ENCODE measurements around the gene BCL11A. TPM values are rescaled to one million over a fixed set of nuclear protein-coding genes. Genes with fewer than 3 reads are reported as not detected.

Gene BCL11A
- total and polyA plus RNA-seq, 2 experiments from 2014 or later: 57.5 to 77.6 TPM

DNA sequence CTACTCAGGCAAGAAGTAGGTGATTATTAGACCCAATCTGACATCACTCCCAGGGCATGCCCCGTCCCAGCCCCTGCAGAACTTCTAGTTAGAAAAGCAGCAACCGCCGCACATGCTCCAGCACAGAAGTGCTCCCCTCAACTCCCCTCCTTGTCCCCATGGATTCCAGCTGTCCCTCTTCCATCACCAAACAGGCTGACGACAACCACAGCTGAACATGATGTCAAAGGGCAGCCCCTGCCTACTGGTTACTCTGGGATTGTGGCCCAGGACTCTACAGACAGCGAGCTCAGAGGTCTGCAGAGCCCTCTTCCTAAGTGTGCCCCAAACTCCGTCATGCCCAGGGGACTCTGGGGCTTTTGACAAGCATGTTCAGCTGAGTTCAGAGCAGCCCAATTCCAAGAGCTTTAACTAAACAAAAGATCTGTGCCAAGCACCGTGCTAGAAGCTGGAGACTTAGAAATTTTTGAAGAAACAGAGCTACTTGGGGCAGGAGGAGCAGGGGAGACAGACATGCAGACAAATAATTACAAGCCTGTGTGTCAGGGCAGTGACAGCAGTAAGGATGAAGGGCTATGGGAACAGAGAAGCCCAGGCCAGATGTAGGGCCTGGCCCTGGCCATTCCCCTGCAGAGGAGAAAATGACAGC is 148.1 kb downstream of the BCL11A start:
- H3K4me3 Mint-ChIP-seq: no peak overlapping the region

More for the DNA sequence above, 148.1 kb downstream of the BCL11A start:
- TF ChIP-seq ZNF114 (CRISPR knock-in tag; IDR thresholded peaks at IDR 0.05): no peak
- TF ChIP-seq, protein P1, sequence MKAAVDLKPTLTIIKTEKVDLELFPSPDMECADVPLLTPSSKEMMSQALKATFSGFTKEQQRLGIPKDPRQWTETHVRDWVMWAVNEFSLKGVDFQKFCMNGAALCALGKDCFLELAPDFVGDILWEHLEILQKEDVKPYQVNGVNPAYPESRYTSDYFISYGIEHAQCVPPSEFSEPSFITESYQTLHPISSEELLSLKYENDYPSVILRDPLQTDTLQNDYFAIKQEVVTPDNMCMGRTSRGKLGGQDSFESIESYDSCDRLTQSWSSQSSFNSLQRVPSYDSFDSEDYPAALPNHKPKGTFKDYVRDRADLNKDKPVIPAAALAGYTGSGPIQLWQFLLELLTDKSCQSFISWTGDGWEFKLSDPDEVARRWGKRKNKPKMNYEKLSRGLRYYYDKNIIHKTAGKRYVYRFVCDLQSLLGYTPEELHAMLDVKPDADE (IDR thresholded peaks at IDR 0.05): no peak
- TF ChIP-seq, protein P2, sequence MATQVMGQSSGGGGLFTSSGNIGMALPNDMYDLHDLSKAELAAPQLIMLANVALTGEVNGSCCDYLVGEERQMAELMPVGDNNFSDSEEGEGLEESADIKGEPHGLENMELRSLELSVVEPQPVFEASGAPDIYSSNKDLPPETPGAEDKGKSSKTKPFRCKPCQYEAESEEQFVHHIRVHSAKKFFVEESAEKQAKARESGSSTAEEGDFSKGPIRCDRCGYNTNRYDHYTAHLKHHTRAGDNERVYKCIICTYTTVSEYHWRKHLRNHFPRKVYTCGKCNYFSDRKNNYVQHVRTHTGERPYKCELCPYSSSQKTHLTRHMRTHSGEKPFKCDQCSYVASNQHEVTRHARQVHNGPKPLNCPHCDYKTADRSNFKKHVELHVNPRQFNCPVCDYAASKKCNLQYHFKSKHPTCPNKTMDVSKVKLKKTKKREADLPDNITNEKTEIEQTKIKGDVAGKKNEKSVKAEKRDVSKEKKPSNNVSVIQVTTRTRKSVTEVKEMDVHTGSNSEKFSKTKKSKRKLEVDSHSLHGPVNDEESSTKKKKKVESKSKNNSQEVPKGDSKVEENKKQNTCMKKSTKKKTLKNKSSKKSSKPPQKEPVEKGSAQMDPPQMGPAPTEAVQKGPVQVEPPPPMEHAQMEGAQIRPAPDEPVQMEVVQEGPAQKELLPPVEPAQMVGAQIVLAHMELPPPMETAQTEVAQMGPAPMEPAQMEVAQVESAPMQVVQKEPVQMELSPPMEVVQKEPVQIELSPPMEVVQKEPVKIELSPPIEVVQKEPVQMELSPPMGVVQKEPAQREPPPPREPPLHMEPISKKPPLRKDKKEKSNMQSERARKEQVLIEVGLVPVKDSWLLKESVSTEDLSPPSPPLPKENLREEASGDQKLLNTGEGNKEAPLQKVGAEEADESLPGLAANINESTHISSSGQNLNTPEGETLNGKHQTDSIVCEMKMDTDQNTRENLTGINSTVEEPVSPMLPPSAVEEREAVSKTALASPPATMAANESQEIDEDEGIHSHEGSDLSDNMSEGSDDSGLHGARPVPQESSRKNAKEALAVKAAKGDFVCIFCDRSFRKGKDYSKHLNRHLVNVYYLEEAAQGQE (IDR thresholded peaks at IDR 0.05; ENCODE audit: unreplicated experiment): no peak
- no peak for TF ChIP-seq JUNB (IDR thresholded peaks at IDR 0.05; ENCODE audit: unreplicated experiment)
- TF ChIP-seq STAT1 (IDR thresholded peaks at IDR 0.05; ENCODE audit: unreplicated experiment): no peak
- no peak for TF ChIP-seq CREB1 (CRISPR knock-in tag; IDR thresholded peaks at IDR 0.05; ENCODE audit: low read depth)
- TF ChIP-seq, protein P3, sequence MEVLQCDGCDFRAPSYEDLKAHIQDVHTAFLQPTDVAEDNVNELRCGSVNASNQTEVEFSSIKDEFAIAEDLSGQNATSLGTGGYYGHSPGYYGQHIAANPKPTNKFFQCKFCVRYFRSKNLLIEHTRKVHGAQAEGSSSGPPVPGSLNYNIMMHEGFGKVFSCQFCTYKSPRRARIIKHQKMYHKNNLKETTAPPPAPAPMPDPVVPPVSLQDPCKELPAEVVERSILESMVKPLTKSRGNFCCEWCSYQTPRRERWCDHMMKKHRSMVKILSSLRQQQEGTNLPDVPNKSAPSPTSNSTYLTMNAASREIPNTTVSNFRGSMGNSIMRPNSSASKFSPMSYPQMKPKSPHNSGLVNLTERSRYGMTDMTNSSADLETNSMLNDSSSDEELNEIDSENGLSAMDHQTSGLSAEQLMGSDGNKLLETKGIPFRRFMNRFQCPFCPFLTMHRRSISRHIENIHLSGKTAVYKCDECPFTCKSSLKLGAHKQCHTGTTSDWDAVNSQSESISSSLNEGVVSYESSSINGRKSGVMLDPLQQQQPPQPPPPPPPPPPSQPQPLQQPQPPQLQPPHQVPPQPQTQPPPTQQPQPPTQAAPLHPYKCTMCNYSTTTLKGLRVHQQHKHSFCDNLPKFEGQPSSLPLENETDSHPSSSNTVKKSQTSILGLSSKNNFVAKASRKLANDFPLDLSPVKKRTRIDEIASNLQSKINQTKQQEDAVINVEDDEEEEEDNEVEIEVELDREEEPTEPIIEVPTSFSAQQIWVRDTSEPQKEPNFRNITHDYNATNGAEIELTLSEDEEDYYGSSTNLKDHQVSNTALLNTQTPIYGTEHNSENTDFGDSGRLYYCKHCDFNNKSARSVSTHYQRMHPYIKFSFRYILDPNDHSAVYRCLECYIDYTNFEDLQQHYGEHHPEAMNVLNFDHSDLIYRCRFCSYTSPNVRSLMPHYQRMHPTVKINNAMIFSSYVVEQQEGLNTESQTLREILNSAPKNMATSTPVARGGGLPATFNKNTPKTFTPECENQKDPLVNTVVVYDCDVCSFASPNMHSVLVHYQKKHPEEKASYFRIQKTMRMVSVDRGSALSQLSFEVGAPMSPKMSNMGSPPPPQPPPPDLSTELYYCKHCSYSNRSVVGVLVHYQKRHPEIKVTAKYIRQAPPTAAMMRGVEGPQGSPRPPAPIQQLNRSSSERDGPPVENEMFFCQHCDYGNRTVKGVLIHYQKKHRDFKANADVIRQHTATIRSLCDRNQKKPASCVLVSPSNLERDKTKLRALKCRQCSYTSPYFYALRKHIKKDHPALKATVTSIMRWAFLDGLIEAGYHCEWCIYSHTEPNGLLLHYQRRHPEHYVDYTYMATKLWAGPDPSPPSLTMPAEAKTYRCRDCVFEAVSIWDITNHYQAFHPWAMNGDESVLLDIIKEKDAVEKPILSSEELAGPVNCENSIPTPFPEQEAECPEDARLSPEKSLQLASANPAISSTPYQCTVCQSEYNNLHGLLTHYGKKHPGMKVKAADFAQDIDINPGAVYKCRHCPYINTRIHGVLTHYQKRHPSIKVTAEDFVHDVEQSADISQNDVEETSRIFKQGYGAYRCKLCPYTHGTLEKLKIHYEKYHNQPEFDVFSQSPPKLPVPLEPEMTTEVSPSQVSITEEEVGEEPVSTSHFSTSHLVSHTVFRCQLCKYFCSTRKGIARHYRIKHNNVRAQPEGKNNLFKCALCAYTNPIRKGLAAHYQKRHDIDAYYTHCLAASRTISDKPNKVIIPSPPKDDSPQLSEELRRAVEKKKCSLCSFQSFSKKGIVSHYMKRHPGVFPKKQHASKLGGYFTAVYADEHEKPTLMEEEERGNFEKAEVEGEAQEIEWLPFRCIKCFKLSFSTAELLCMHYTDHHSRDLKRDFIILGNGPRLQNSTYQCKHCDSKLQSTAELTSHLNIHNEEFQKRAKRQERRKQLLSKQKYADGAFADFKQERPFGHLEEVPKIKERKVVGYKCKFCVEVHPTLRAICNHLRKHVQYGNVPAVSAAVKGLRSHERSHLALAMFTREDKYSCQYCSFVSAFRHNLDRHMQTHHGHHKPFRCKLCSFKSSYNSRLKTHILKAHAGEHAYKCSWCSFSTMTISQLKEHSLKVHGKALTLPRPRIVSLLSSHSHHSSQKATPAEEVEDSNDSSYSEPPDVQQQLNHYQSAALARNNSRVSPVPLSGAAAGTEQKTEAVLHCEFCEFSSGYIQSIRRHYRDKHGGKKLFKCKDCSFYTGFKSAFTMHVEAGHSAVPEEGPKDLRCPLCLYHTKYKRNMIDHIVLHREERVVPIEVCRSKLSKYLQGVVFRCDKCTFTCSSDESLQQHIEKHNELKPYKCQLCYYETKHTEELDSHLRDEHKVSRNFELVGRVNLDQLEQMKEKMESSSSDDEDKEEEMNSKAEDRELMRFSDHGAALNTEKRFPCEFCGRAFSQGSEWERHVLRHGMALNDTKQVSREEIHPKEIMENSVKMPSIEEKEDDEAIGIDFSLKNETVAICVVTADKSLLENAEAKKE (CRISPR knock-in tag; IDR thresholded peaks at IDR 0.05): no peak
- TF ChIP-seq, protein P4, sequence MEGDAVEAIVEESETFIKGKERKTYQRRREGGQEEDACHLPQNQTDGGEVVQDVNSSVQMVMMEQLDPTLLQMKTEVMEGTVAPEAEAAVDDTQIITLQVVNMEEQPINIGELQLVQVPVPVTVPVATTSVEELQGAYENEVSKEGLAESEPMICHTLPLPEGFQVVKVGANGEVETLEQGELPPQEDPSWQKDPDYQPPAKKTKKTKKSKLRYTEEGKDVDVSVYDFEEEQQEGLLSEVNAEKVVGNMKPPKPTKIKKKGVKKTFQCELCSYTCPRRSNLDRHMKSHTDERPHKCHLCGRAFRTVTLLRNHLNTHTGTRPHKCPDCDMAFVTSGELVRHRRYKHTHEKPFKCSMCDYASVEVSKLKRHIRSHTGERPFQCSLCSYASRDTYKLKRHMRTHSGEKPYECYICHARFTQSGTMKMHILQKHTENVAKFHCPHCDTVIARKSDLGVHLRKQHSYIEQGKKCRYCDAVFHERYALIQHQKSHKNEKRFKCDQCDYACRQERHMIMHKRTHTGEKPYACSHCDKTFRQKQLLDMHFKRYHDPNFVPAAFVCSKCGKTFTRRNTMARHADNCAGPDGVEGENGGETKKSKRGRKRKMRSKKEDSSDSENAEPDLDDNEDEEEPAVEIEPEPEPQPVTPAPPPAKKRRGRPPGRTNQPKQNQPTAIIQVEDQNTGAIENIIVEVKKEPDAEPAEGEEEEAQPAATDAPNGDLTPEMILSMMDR (conservative IDR thresholded peaks at IDR 0.05; ENCODE audit: low read depth in 2 of 2): no peak
- TF ChIP-seq NANOG (IDR thresholded peaks at IDR 0.05; ENCODE audit: borderline replicate concordance): no peak
- DNase-seq (ENCODE audit: low spot score): no peak
- Mint-ChIP-seq H3K4me1 (peaks cover 33% of the 10 kb centered on the region), H3K27me3 (ENCODE audit: insufficient read depth, low read depth, poor library complexity) (peaks cover 11% of the 10 kb centered on the region), H3K9me3 (no peaks in the 10 kb centered on the region), H3K36me3 (ENCODE audit: low read depth) (no peaks in the 10 kb centered on the region), H3K27ac (no peak overlapping the region)
- ATAC-seq: no peak
- no peaks in the 10 kb centered on the region for H3K36me3 ChIP-seq (ENCODE audit: insufficient read depth)
- no peak overlapping the region for H2AFZ ChIP-seq
- no peaks in the 10 kb centered on the region for H3K79me2 ChIP-seq (replicated peaks; ENCODE audit: insufficient read depth)
- H3K9me2 ChIP-seq (ENCODE audit: insufficient read depth): no peaks in the 10 kb centered on the region
- H4K20me1 ChIP-seq (replicated peaks; ENCODE audit: insufficient read depth): no peaks in the 10 kb centered on the region
- H3F3A ChIP-seq (replicated peaks; ENCODE audit: low read depth): no peaks in the 10 kb centered on the region
- H3K27ac ChIP-seq (ENCODE audit: low read depth): no peak overlapping the region
- peaks cover 16% of the 10 kb centered on the region for H3K4me1 ChIP-seq (ENCODE audit: insufficient read depth)
- no peak overlapping the region for H3K4me3 ChIP-seq
- H3K27me3 ChIP-seq (ENCODE audit: insufficient read depth): peaks cover 4% of the 10 kb centered on the region; the same call in 1 of the 2 replicates
- no peak overlapping the region for H3K4me2 ChIP-seq

Measured in GM23338 (cell line).